Skeletal muscle tissue (tissue), 4 donors: ENCODE measurements around the gene CTDSP2. TPM values are rescaled to one million over a fixed set of nuclear protein-coding genes. Genes with fewer than 3 reads are reported as not detected.
"Not testable (repeated sequence)": the region's sequence is repeated elsewhere in the genome, so short reads cannot be mapped to it uniquely, and the experiment has no call there.

Experiments
- H3K27ac ChIP-seq: one replicate; pipeline ENCODE4 v1.7.0; 2013; ENCODE audit warnings: mild to moderate bottlenecking, low read depth, low read length, inconsistent platforms
- H3K27me3 ChIP-seq, 3 donors: one replicate each; pipeline ENCODE4 v1.7.0; 2013; ENCODE audit warnings: low read length in 3 of 3; ENCODE audit not compliant: control insufficient read depth in 3 of 3, insufficient read depth in 3 of 3
- H3K36me3 ChIP-seq, 3 donors: one replicate each; pipeline ENCODE4 v1.7.0; 2013; ENCODE audit warnings: low read length in 3 of 3; ENCODE audit not compliant: control insufficient read depth in 3 of 3, insufficient read depth in 3 of 3
- H3K4me1 ChIP-seq, 3 donors: one replicate each; pipeline ENCODE4 v1.7.0; 2013; ENCODE audit warnings: low read length in 3 of 3, mild to moderate bottlenecking in 3 of 3; ENCODE audit not compliant: control insufficient read depth in 3 of 3, insufficient read depth in 3 of 3
- H3K4me3 ChIP-seq, 3 donors: one replicate each; pipeline ENCODE4 v1.7.0; 2013; ENCODE audit warnings: low read length in 3 of 3
- H3K9ac ChIP-seq, 3 donors: one replicate each; pipeline ENCODE4 v1.7.0; 2013; ENCODE audit warnings: low read length in 3 of 3, mild to moderate bottlenecking in 3 of 3, moderate library complexity in 2 of 3, low read depth in 1 of 3
- H3K9me3 ChIP-seq, 3 donors: one replicate each; pipeline ENCODE4 v1.7.0; 2013; ENCODE audit warnings: low read length in 3 of 3; ENCODE audit not compliant: control insufficient read depth in 3 of 3
- total RNA-seq: library from RNA; depleted of rRNA; stranded (reverse); fragments of >200 nt; gene quantifications from one replicate; pipeline ENCODE4 v1.2.3, GENCODE V29; 2014
- donor health status: Osteomylitis.

CTDSP2 gene
- total RNA-seq, 1 donor from 2014 or later = 51.1 TPM

- peaks cover 72 to 77% (median 76%) of the 10 kb centered on the region in 3 donors for H3K4me1 ChIP-seq
Observed at GRCh38 chr12:57890191-57891115, 43.9 kb upstream of the CTDSP2 start.

GRCh38 chr12:57889500-57889989 is 43.0 kb upstream of the CTDSP2 start:
- peak overlapping the region; percentile 91 for H3K27ac ChIP-seq
- no peaks in the 10 kb centered on the region for H3K27me3 ChIP-seq
- peaks cover 63 to 68% (median 67%) of the 10 kb centered on the region in 3 donors for H3K4me1 ChIP-seq
- H3K36me3 ChIP-seq = no peaks in the 10 kb centered on the region
- H3K4me3 ChIP-seq = peak overlapping the region in 2 of 3 donors; percentile 54
- H3K9me3 ChIP-seq = no peaks in the 10 kb centered on the region
- peak overlapping the region; percentile 54 to 77 (median 63) for H3K9ac ChIP-seq

More at GRCh38 chr12:57890191-57891115, 43.9 kb upstream of the CTDSP2 start:
- Histone ChIP-seq H3K27ac (peak overlapping the region; percentile 91), H3K27me3 (no peaks in the 10 kb centered on the region), H3K36me3 (no peaks in the 10 kb centered on the region), H3K4me3 (no peak overlapping the region), H3K9ac (peak overlapping the region; percentile 47 to 77 (median 54)), H3K9me3 (no peaks in the 10 kb centered on the region)

DNA sequence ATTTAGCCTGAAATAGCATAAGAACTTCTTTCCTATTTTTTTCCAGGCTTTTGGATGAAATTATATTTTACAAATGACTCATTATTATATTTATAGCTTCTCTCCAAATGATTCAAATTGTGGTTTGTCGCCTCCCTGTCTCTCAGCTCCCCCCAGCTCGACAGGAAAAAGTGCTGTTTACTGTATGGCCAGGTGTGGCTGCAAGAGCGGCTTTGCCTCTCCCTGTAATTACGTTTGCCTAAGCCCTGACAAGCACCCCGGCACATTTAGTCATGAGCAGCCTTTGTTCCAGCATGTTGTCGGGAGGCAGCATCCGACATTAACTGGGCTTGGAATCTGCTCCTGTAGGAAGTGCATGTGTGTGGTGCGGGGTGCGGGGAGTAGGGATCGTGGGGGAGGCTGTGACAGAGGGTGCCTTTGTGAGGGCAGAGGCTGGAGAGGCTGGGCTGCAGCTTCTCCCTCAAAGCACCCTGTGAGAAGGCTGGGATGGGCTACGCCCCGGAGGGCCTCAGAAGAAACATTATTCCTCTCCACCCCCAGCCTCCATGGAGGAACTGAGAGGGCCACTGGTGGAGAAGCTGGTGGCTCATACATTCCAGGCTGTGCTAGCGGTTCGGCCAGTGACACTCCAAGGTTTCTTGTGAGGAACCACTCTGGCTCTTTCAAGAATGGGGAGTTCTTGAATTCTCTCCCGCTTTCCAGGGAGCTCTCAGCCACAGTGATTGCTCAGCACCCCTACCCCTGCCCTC is 42.1 kb upstream of the CTDSP2 start:
- Histone ChIP-seq H3K36me3 (no peaks in the 10 kb centered on the region), H3K27ac (peak overlapping the region; percentile 91), H3K4me3 (peak overlapping the region; percentile 50 to 54 (median 54)), H3K27me3 (no peaks in the 10 kb centered on the region), H3K9ac (peak overlapping the region; percentile 23 to 77 (median 63)), H3K9me3 (no peaks in the 10 kb centered on the region), H3K4me1 (peaks cover 54 to 59% (median 57%) of the 10 kb centered on the region in 3 donors)

- Histone ChIP-seq H3K27ac (peak overlapping the region; percentile 91), H3K4me1 (peaks cover 48 to 52% (median 50%) of the 10 kb centered on the region in 3 donors), H3K9me3 (no peaks in the 10 kb centered on the region), H3K9ac (peak overlapping the region in 2 of 3 donors; percentile 63 to 77), H3K27me3 (no peaks in the 10 kb centered on the region), H3K36me3 (no peaks in the 10 kb centered on the region), H3K4me3 (peak overlapping the region; percentile 14 to 50 (median 35))
Observed at GRCh38 chr12:57887631-57888408, 41.3 kb upstream of the CTDSP2 start.

DNA sequence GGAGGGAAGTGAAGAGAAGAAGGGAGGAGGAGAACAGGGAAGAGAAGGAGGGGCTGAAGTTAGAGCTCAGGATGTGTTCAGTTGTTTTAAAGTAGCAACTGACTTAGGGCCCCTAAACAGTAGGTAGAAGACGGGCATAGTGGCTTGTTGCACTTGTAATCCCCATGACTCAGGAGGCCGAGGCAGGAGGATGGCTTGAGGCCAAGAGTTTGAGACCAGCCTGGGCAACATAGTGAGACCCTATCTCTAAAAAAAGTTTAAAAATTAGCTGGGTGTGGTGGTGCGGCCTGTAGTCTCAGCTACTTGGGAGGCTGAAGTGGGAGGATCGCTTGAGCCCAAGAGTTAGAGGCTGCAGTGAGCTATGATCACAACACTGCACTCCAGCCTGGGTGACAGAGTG is 40.4 kb upstream of the CTDSP2 start:
- H3K9me3 ChIP-seq, H3K27me3 ChIP-seq, H3K36me3 ChIP-seq, H3K4me3 ChIP-seq: not testable (repeated sequence)
- Histone ChIP-seq H3K4me1 (peaks cover 44 to 51% (median 44%) of the 10 kb centered on the region in 3 donors), H3K27ac (peak overlapping the region; percentile 64), H3K9ac (peak overlapping the region in 2 of 3 donors; percentile 38 to 58)

DNA sequence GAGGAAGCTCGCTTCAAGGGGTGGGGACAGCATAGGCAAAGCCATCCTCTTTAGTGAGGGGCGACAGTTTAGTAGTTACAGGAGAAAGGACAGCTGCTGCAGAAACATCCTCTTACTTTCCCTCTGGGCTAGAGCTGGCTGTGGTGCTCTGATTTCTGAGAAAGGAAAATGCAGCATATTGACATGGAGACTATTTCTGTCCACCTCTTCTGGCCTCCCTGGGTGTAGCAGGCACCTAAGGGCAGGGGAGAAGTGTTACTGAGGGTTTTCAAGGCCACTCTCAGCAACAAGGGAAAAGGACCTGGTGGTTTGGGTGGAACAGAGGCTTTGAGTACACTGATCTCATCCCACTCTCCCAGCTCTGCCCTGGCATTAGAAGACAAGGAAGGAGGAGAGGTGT is 40.0 kb upstream of the CTDSP2 start:
- Histone ChIP-seq H3K9ac (peak overlapping the region; percentile 38 to 58 (median 43)), H3K4me1 (peaks cover 47 to 55% (median 47%) of the 10 kb centered on the region in 3 donors), H3K9me3 (no peaks in the 10 kb centered on the region)

DNA sequence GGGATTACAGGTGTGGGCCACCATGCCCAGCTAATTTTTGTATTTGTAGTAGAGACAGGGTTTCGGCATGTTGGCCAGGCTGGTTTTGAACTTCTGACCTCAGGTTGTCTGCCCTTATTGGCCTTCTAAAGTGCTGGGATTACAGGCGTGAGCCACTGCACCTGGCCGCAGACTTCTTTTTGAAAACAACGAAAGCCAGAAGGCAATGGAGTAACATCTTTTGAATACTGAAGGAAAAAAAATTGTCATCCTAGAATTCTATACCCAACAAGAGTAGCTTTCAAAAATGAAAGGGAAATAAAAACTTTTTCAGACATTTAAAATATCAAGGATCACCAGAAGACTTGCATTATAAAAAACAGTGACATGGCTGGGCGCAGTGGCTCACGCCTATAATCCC is 38.7 kb upstream of the CTDSP2 start:
- Histone ChIP-seq H3K9me3 (no peaks in the 10 kb centered on the region), H3K36me3 (no peaks in the 10 kb centered on the region), H3K27me3 (no peaks in the 10 kb centered on the region), H3K9ac (no peak overlapping the region), H3K4me1 (peaks cover 47 to 52% (median 52%) of the 10 kb centered on the region in 3 donors), H3K4me3 (no peak overlapping the region), H3K27ac (no peak overlapping the region)

More for the DNA sequence above, 40.0 kb upstream of the CTDSP2 start:
- no peak overlapping the region for H3K4me3 ChIP-seq
- no peaks in the 10 kb centered on the region for H3K36me3 ChIP-seq
- H3K27me3 ChIP-seq = no peaks in the 10 kb centered on the region
- peak overlapping the region; percentile 64 for H3K27ac ChIP-seq

DNA sequence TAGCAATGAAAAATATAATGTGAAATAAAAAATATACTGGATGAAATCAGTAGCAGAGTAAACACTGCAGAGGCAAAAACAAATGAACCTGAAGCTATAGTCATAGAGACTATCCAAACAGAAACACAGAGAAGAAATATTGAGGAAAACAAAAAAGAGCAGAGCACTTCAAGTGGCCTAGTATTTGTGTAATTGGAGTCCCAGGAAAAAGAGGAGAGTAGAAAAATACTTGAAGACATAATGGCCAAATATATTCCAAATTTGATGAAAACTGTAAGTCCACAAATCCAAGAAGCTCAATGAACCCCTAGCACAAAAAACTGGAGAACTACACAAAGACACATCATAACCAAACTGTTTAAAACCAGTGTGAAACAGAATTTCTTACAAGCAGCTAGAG is 37.2 kb upstream of the CTDSP2 start:
- H3K27me3 ChIP-seq = no peaks in the 10 kb centered on the region
- peaks cover 32 to 37% (median 37%) of the 10 kb centered on the region in 3 donors for H3K4me1 ChIP-seq
- H3K4me3 ChIP-seq = no peak overlapping the region
- H3K36me3 ChIP-seq = no peaks in the 10 kb centered on the region
- no peak overlapping the region for H3K9ac ChIP-seq
- H3K9me3 ChIP-seq = no peaks in the 10 kb centered on the region
- no peak overlapping the region for H3K27ac ChIP-seq

- Histone ChIP-seq H3K9ac (no peak overlapping the region), H3K9me3 (no peaks in the 10 kb centered on the region), H3K36me3 (no peaks in the 10 kb centered on the region), H3K4me1 (peaks cover 25 to 30% (median 30%) of the 10 kb centered on the region in 3 donors), H3K27me3 (no peaks in the 10 kb centered on the region), H3K4me3 (no peak overlapping the region), H3K27ac (peak overlapping the region; percentile 8)
Observed at GRCh38 chr12:57883057-57883456, 36.5 kb upstream of the CTDSP2 start.
